Spleen (tissue), 11 donors: ENCODE data around the gene STOM. TPM values are rescaled to one million over a fixed set of nuclear protein-coding genes. Genes with fewer than 3 reads are reported as not detected.

ENCODE experiments used
- DNase-seq: peaks from one replicate; pipeline ENCODE4 v3.0.0-alpha.2; 2020
- H3K27ac ChIP-seq, 8 donors: fragments of 200-600 bp; sonication (generic) in 7 of 8; 1 replicate in 4 of 8; 2 replicates in 4 of 8; pipeline versions ENCODE4 v1.5.0 to v1.8.0; 2016 to 2021; ENCODE audit warnings: inconsistent platforms in 4 of 8, mild to moderate bottlenecking in 4 of 8, moderate library complexity in 1 of 8
- H3K27me3 ChIP-seq, 7 donors: fragments of 200-600 bp; sonication (generic) in 6 of 7; replicated peaks in 1 of 7; 1 replicate in 4 of 7; 2 replicates in 3 of 7; pipeline versions ENCODE4 v1.5.0 to v1.8.0; 2016 to 2021; ENCODE audit warnings: inconsistent platforms in 3 of 7, mild to moderate bottlenecking in 1 of 7
- H3K36me3 ChIP-seq, 6 donors: fragments of 200-600 bp; sonication (generic) in 5 of 6; 1 replicate in 4 of 6; 2 replicates in 2 of 6; pipeline versions ENCODE4 v1.5.0 to v1.8.0; 2016 to 2021; ENCODE audit warnings: inconsistent platforms in 2 of 6
- H3K4me1 ChIP-seq, 6 donors: fragments of 200-600 bp; sonication (generic) in 5 of 6; 1 replicate in 3 of 6; 2 replicates in 3 of 6; pipeline versions ENCODE4 v1.5.0 to v1.8.0; 2016 to 2021; ENCODE audit warnings: inconsistent platforms in 3 of 6
- H3K4me3 ChIP-seq, 8 donors: fragments of 200-600 bp; sonication (generic) in 7 of 8; 1 replicate in 4 of 8; 2 replicates in 4 of 8; pipeline versions ENCODE4 v1.5.0 to v1.8.0; 2016 to 2021; ENCODE audit warnings: inconsistent platforms in 4 of 8, mild to moderate bottlenecking in 4 of 8, moderate library complexity in 2 of 8
- H3K9me3 ChIP-seq, 8 donors: fragments of 200-600 bp; sonication (generic) in 7 of 8; 1 replicate in 4 of 8; 2 replicates in 4 of 8; pipeline versions ENCODE4 v1.5.0 to v1.8.0; 2016 to 2021; ENCODE audit warnings: inconsistent platforms in 4 of 8
- CTCF ChIP-seq, 11 experiments: fragments of 200-600 bp in 7 of 11; fragments of 450-650 bp in 4 of 11; sonication (generic) in 4 of 11; IDR thresholded peaks in 8 of 11; conservative IDR thresholded peaks in 3 of 11; 1 replicate in 7 of 11; 2 replicates in 4 of 11; pipeline versions ENCODE4 v1.4.0 to v1.8.0; 2016 to 2021; ENCODE audit warnings: antibody characterized with exemption in 11 of 11, inconsistent platforms in 4 of 11, mild to moderate bottlenecking in 1 of 11
- POLR2A ChIP-seq, 3 donors: fragments of 450-650 bp; IDR thresholded peaks; one replicate each; pipeline ENCODE4 v1.5.1; 2017; ENCODE audit warnings: antibody characterized with exemption in 3 of 3, mild to moderate bottlenecking in 1 of 3
- POLR2AphosphoS5 ChIP-seq, 3 donors: sonication (generic); formaldehyde crosslinking; IDR thresholded peaks; one replicate each; pipeline ENCODE4 v1.5.1; 2017; ENCODE audit warnings: antibody characterized with exemption in 3 of 3
- WGBS, 5 donors: extraction: QIAGEN DNeasy Blood & Tissue Kit in 3 of 5; methylation state at CpG; one replicate each; pipeline versions ENCODE4 v1.1.5 to v1.1.7; 2013 to 2018; 5-methylcytosine and 5-hydroxymethylcytosine counted together
- intact Hi-C: fragments of 100-400 bp; cut with DNase I; formaldehyde crosslinking; loops from one replicate; pipeline ENCODE4 v1.15.0; 2023; ENCODE audit warnings: low total_unique reads
- polyA plus RNA-seq, 3 donors: library from polyadenylated mRNA; stranded (reverse); fragments of 200-250 nt; gene quantifications; one replicate each; pipeline ENCODE4 v1.2.1, GENCODE V29; 2013
- total RNA-seq, 7 donors: library from RNA; depleted of rRNA in 3 of 7; stranded (reverse); fragments of >200 nt in 3 of 7; fragmentation: NEBNext Ultra II Directional in 4 of 7; extraction: Animal tissue kit (Norgen Biotek cat#: 25700) in 4 of 7; gene quantifications; one replicate each; pipeline versions ENCODE4 v1.1.0 to v1.2.1, GENCODE V29; 2016 to 2021
- donor health status: healthy with polysubstance abuse.
- donor health status: DM: no; HTN: no; CAD: no; lungs with moderate emphysema.
- donor health status: DM: no; HTN: no; CAD: no.
- donor health status: Bipolar disorder and iron deficiency.
- donor health status: healthy.
- donor health status: DM: no; HTN: no; CAD: no.
- donor health status: DM: yes; HTN: yes; CAD: no.

Gene STOM
- total and polyA plus RNA-seq, 10 donors, result 42.7 to 493 (median 311) TPM

- peak; percentile 46 for DNase-seq
- no peaks in the 10 kb centered on the region for H3K9me3 ChIP-seq
- TF ChIP-seq CTCF (IDR thresholded peaks at IDR 0.05 in 8 of 11, conservative IDR thresholded peaks at IDR 0.05 in 3 of 11) (no peak), POLR2AphosphoS5 (IDR thresholded peaks at IDR 0.05) (peak in 1 of 3 donors; percentile 13), POLR2A (IDR thresholded peaks at IDR 0.05) (no peak)
- intact Hi-C loops, result no loop called here
- H3K4me1 ChIP-seq, result peaks cover 14 to 38% (median 32%) of the 10 kb centered on the region in 6 donors
- peaks cover 0 to 63% (median 37%) of the 10 kb centered on the region in 6 donors for H3K36me3 ChIP-seq
- H3K27ac ChIP-seq, result no peak overlapping the region
- no peak overlapping the region for H3K4me3 ChIP-seq
- peaks cover 0 to 10% (median 0%) of the 10 kb centered on the region in 7 donors for H3K27me3 ChIP-seq
- 94 to 99% (median 97%) methylated on average over 10 to 13 of the region's 13 CpGs for WGBS, 5 donors
These were observed 67.3 kb downstream of the STOM start for GRCh38 chr9:121302786-121303185.

GRCh38 chr9:121302341-121302740, 67.7 kb downstream of the STOM start:
- peak; percentile 16 for DNase-seq
- H3K36me3 ChIP-seq, result peaks cover 0 to 58% (median 34%) of the 10 kb centered on the region in 6 donors
- H3K4me3 ChIP-seq, result no peak overlapping the region
- no peak for TF ChIP-seq CTCF (IDR thresholded peaks at IDR 0.05 in 8 of 11, conservative IDR thresholded peaks at IDR 0.05 in 3 of 11)
- no peak for TF ChIP-seq POLR2AphosphoS5 (IDR thresholded peaks at IDR 0.05)
- TF ChIP-seq POLR2A (IDR thresholded peaks at IDR 0.05), result no peak
- peaks cover 0 to 10% (median 0%) of the 10 kb centered on the region in 7 donors for H3K27me3 ChIP-seq
- H3K4me1 ChIP-seq, result peaks cover 17 to 43% (median 36%) of the 10 kb centered on the region in 6 donors
- 86 to 93% (median 91%) methylated on average over 5 of the region's 5 CpGs for WGBS, 5 donors
- H3K27ac ChIP-seq, result no peak overlapping the region
- intact Hi-C loops, result no loop called here
- no peaks in the 10 kb centered on the region for H3K9me3 ChIP-seq

GRCh38 chr9:121301881-121302286, 68.2 kb downstream of the STOM start:
- WGBS, 5 donors, result 80 to 98% (median 94%) methylated on average over 1 to 11 of the region's 11 CpGs
- peaks cover 17 to 48% (median 38%) of the 10 kb centered on the region in 6 donors for H3K4me1 ChIP-seq
- H3K27me3 ChIP-seq, result peaks cover 0 to 10% (median 0%) of the 10 kb centered on the region in 7 donors
- TF ChIP-seq POLR2AphosphoS5 (IDR thresholded peaks at IDR 0.05) (peak in 1 of 3 donors; percentile 12), CTCF (IDR thresholded peaks at IDR 0.05 in 8 of 11, conservative IDR thresholded peaks at IDR 0.05 in 3 of 11) (no peak)
- H3K4me3 ChIP-seq, result no peak overlapping the region
- no peaks in the 10 kb centered on the region for H3K9me3 ChIP-seq
- intact Hi-C loops, result no loop called here
- H3K27ac ChIP-seq, result no peak overlapping the region
- DNase-seq, result peak; percentile 40
- H3K36me3 ChIP-seq, result peaks cover 0 to 54% (median 31%) of the 10 kb centered on the region in 6 donors

- H3K27ac ChIP-seq, result peak overlapping the region in 5 of 8 donors; percentile 70 to 76 (median 73)
- H3K9me3 ChIP-seq, result no peaks in the 10 kb centered on the region
- DNase-seq, result peak; percentile 31
- no peak for TF ChIP-seq POLR2AphosphoS5 (IDR thresholded peaks at IDR 0.05)
- intact Hi-C loops, result no loop called here
- peaks cover 17 to 61% (median 45%) of the 10 kb centered on the region in 6 donors for H3K4me1 ChIP-seq
- H3K27me3 ChIP-seq, result peaks cover 0 to 10% (median 0%) of the 10 kb centered on the region in 7 donors
- 62 to 74% (median 68%) methylated on average over 13 of the region's 13 CpGs for WGBS, 5 donors
- H3K36me3 ChIP-seq, result peaks cover 0 to 48% (median 25%) of the 10 kb centered on the region in 6 donors
- peak overlapping the region; percentile 32 to 80 (median 58) for H3K4me3 ChIP-seq
These were observed 69.5 kb downstream of the STOM start for GRCh38 chr9:121300283-121301119.
